ENCODE data around the gene FAM20C.
"Not testable (repeated sequence)": the region's sequence is repeated elsewhere in the genome, so short reads cannot be mapped to it uniquely, and the experiment has no call there.

Gene FAM20C

GRCh38 chr7:235576-236395 lies 43.4 kb downstream of the FAM20C start:
- no peaks in the 10 kb centered on the region for H3K9me3 ChIP-seq (ENCODE audit: control insufficient read depth, low read length)
- H3K4me3 ChIP-seq (ENCODE audit: low read length): peak overlapping the region; percentile 60
- H3K27me3 ChIP-seq (replicated peaks; ENCODE audit: control insufficient read depth, insufficient read depth, low read length): no peaks in the 10 kb centered on the region
- peaks cover 6% of the 10 kb centered on the region for H3K36me3 ChIP-seq (ENCODE audit: control insufficient read depth, insufficient read depth, low read length, severe bottlenecking)
- H3K4me1 ChIP-seq (ENCODE audit: control insufficient read depth, insufficient read depth, low read length): peaks cover 56% of the 10 kb centered on the region
- H3K9ac ChIP-seq (ENCODE audit: low read length): peak overlapping the region; percentile 81
- DNase-seq (ENCODE audit: low read depth): no peak

GRCh38 chr7:236967-237366 lies 44.6 kb downstream of the FAM20C start:
- Histone ChIP-seq H3K4me1 (ENCODE audit: control insufficient read depth, insufficient read depth, low read length) (peaks cover 44% of the 10 kb centered on the region), H3K9ac (ENCODE audit: low read length) (no peak overlapping the region), H3K4me3 (ENCODE audit: low read length) (no peak overlapping the region), H3K36me3 (ENCODE audit: control insufficient read depth, insufficient read depth, low read length, severe bottlenecking) (peaks cover 11% of the 10 kb centered on the region), H3K27me3 (replicated peaks; ENCODE audit: control insufficient read depth, insufficient read depth, low read length) (no peaks in the 10 kb centered on the region), H3K9me3 (ENCODE audit: control insufficient read depth, low read length) (no peaks in the 10 kb centered on the region)
- DNase-seq (ENCODE audit: low read depth): no peak

GRCh38 chr7:237385-237784 lies 45.0 kb downstream of the FAM20C start:
- H3K27me3 ChIP-seq (replicated peaks; ENCODE audit: control insufficient read depth, insufficient read depth, low read length): no peaks in the 10 kb centered on the region
- peaks cover 11% of the 10 kb centered on the region for H3K36me3 ChIP-seq (ENCODE audit: control insufficient read depth, insufficient read depth, low read length, severe bottlenecking)
- H3K9ac ChIP-seq (ENCODE audit: low read length): no peak overlapping the region
- DNase-seq (ENCODE audit: low read depth): no peak
- no peak overlapping the region for H3K4me3 ChIP-seq (ENCODE audit: low read length)
- H3K4me1 ChIP-seq (ENCODE audit: control insufficient read depth, insufficient read depth, low read length): peaks cover 40% of the 10 kb centered on the region
- no peaks in the 10 kb centered on the region for H3K9me3 ChIP-seq (ENCODE audit: control insufficient read depth, low read length)

- Histone ChIP-seq H3K9me3 (ENCODE audit: control insufficient read depth, low read length) (no peaks in the 10 kb centered on the region), H3K36me3 (ENCODE audit: control insufficient read depth, insufficient read depth, low read length, severe bottlenecking) (peaks cover 17% of the 10 kb centered on the region), H3K4me3 (ENCODE audit: low read length) (no peak overlapping the region), H3K27me3 (replicated peaks; ENCODE audit: control insufficient read depth, insufficient read depth, low read length) (no peaks in the 10 kb centered on the region), H3K4me1 (ENCODE audit: control insufficient read depth, insufficient read depth, low read length) (peaks cover 12% of the 10 kb centered on the region), H3K9ac (ENCODE audit: low read length) (no peak overlapping the region)
- no peak for DNase-seq (ENCODE audit: low read depth)
Observed at GRCh38 chr7:240146-240676, 47.8 kb downstream of the FAM20C start.

- Histone ChIP-seq H3K4me1 (ENCODE audit: control insufficient read depth, insufficient read depth, low read length) (peaks cover 4% of the 10 kb centered on the region), H3K9ac (ENCODE audit: low read length) (no peak overlapping the region), H3K9me3 (ENCODE audit: control insufficient read depth, low read length) (no peaks in the 10 kb centered on the region), H3K27me3 (replicated peaks; ENCODE audit: control insufficient read depth, insufficient read depth, low read length) (no peaks in the 10 kb centered on the region), H3K36me3 (ENCODE audit: control insufficient read depth, insufficient read depth, low read length, severe bottlenecking) (peaks cover 17% of the 10 kb centered on the region), H3K4me3 (ENCODE audit: low read length) (no peak overlapping the region)
- DNase-seq (ENCODE audit: low read depth): no peak
Observed at GRCh38 chr7:240887-241421, 48.6 kb downstream of the FAM20C start.

GRCh38 chr7:241513-241912 lies 49.1 kb downstream of the FAM20C start:
- peaks cover 22% of the 10 kb centered on the region for H3K36me3 ChIP-seq (ENCODE audit: control insufficient read depth, insufficient read depth, low read length, severe bottlenecking)
- H3K4me3 ChIP-seq (ENCODE audit: low read length): no peak overlapping the region
- no peaks in the 10 kb centered on the region for H3K9me3 ChIP-seq (ENCODE audit: control insufficient read depth, low read length)
- no peak overlapping the region for H3K9ac ChIP-seq (ENCODE audit: low read length)
- H3K4me1 ChIP-seq (ENCODE audit: control insufficient read depth, insufficient read depth, low read length): no peaks in the 10 kb centered on the region
- no peak for DNase-seq (ENCODE audit: low read depth)
- no peaks in the 10 kb centered on the region for H3K27me3 ChIP-seq (replicated peaks; ENCODE audit: control insufficient read depth, insufficient read depth, low read length)

GRCh38 chr7:242826-243579 lies 50.6 kb downstream of the FAM20C start:
- not testable (repeated sequence) for H3K4me1 ChIP-seq (ENCODE audit: control insufficient read depth, insufficient read depth, low read length); H3K4me3 ChIP-seq (ENCODE audit: low read length); H3K9me3 ChIP-seq (ENCODE audit: control insufficient read depth, low read length); H3K9ac ChIP-seq (ENCODE audit: low read length); DNase-seq (ENCODE audit: low read depth); H3K27me3 ChIP-seq (replicated peaks; ENCODE audit: control insufficient read depth, insufficient read depth, low read length)
- peaks cover 30% of the 10 kb centered on the region for H3K36me3 ChIP-seq (ENCODE audit: control insufficient read depth, insufficient read depth, low read length, severe bottlenecking)

GRCh38 chr7:243580-243978 lies 51.2 kb downstream of the FAM20C start:
- not testable (repeated sequence) for H3K4me1 ChIP-seq (ENCODE audit: control insufficient read depth, insufficient read depth, low read length); H3K9me3 ChIP-seq (ENCODE audit: control insufficient read depth, low read length); H3K27me3 ChIP-seq (replicated peaks; ENCODE audit: control insufficient read depth, insufficient read depth, low read length); DNase-seq (ENCODE audit: low read depth); H3K4me3 ChIP-seq (ENCODE audit: low read length); H3K9ac ChIP-seq (ENCODE audit: low read length)
- peaks cover 32% of the 10 kb centered on the region for H3K36me3 ChIP-seq (ENCODE audit: control insufficient read depth, insufficient read depth, low read length, severe bottlenecking)

GRCh38 chr7:244974-245373 lies 52.6 kb downstream of the FAM20C start:
- DNase-seq (ENCODE audit: low read depth): no peak
- Histone ChIP-seq H3K9ac (ENCODE audit: low read length) (peak overlapping the region; percentile 20), H3K4me3 (ENCODE audit: low read length) (no peak overlapping the region), H3K4me1 (ENCODE audit: control insufficient read depth, insufficient read depth, low read length) (no peaks in the 10 kb centered on the region), H3K9me3 (ENCODE audit: control insufficient read depth, low read length) (no peaks in the 10 kb centered on the region), H3K27me3 (replicated peaks; ENCODE audit: control insufficient read depth, insufficient read depth, low read length) (no peaks in the 10 kb centered on the region), H3K36me3 (ENCODE audit: control insufficient read depth, insufficient read depth, low read length, severe bottlenecking) (peaks cover 46% of the 10 kb centered on the region)

GRCh38 chr7:245574-246295 lies 53.4 kb downstream of the FAM20C start:
- Histone ChIP-seq H3K27me3 (replicated peaks; ENCODE audit: control insufficient read depth, insufficient read depth, low read length) (no peaks in the 10 kb centered on the region), H3K36me3 (ENCODE audit: control insufficient read depth, insufficient read depth, low read length, severe bottlenecking) (peaks cover 53% of the 10 kb centered on the region), H3K9ac (ENCODE audit: low read length) (no peak overlapping the region), H3K4me3 (ENCODE audit: low read length) (no peak overlapping the region), H3K4me1 (ENCODE audit: control insufficient read depth, insufficient read depth, low read length) (no peaks in the 10 kb centered on the region), H3K9me3 (ENCODE audit: control insufficient read depth, low read length) (no peaks in the 10 kb centered on the region)
- DNase-seq (ENCODE audit: low read depth): no peak

- Histone ChIP-seq H3K9me3 (ENCODE audit: control insufficient read depth, low read length) (no peaks in the 10 kb centered on the region), H3K36me3 (ENCODE audit: control insufficient read depth, insufficient read depth, low read length, severe bottlenecking) (peaks cover 59% of the 10 kb centered on the region), H3K4me3 (ENCODE audit: low read length) (no peak overlapping the region), H3K9ac (ENCODE audit: low read length) (no peak overlapping the region), H3K27me3 (replicated peaks; ENCODE audit: control insufficient read depth, insufficient read depth, low read length) (no peaks in the 10 kb centered on the region), H3K4me1 (ENCODE audit: control insufficient read depth, insufficient read depth, low read length) (no peaks in the 10 kb centered on the region)
- DNase-seq (ENCODE audit: low read depth): no peak
Observed at GRCh38 chr7:246451-246850, 54.1 kb downstream of the FAM20C start.

Measured in adipocyte (in vitro differentiated cells).